DMS53 treated with DMSO at 0.1 percent for 48 hours (cell line): Measurements from ENCODE around the gene ZNF583.

Experiments used
- DNase-seq: peaks from one replicate; lab custom pipeline; 2025; ENCODE audit not compliant: unreplicated experiment; lab: John Stamatoyannopoulos, UW

The ZNF583 gene

GRCh38 chr19:56441206-56441792, 37.2 kb downstream of the ZNF583 start:
- DNase-seq = no peak

- DNase-seq = no peak
These were observed 70.2 kb downstream of the ZNF583 start for GRCh38 chr19:56474308-56474707.

- DNase-seq = no peak
These were observed 72.0 kb downstream of the ZNF583 start for GRCh38 chr19:56476093-56476492.
